GM19397 (cell line): Measurements from ENCODE around the gene GNAZ.

Source experiments
- ATAC-seq: cut with Tn5 transposase; IDR thresholded peaks from one replicate; pipeline ENCODE4 v1.9.1; 2021; ENCODE audit warnings: mild to moderate bottlenecking, moderate library complexity; ENCODE audit not compliant: unreplicated experiment

Gene GNAZ

DNA sequence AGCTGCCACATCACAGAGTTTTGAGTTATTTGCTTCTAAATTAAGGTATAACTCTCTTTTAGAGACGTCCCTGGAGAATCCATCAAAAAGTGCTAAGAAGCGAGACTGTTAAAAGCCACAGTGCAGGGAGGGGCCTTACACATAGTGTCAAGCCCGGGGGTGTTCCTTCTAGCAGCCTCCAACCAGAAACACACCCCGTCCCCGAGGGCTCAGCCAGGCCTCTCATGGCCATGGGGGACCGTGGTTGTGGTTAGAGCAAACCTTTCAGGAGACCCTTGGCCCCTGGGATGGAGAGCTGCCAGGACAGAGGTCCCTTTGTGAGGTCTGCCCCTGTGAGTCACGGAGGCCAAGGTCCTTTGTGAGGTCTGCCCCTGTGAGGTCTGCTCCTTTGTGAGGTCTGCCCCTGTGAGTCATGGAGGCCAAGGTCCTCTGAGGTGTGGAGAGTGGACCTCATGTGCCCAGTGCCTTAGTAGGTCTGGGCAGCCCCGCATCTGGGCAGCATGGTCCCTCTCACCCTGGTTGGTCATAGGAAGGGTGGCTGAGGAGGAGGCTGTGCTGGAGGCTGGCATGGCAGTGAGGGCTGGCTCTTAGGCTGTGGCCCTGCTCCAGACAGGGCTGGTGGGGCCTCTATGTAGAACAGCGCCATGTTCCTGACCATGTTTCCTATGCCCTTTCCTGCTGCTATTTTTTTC is 5.4 kb downstream of the GNAZ start:
- ATAC-seq, result no peak

DNA sequence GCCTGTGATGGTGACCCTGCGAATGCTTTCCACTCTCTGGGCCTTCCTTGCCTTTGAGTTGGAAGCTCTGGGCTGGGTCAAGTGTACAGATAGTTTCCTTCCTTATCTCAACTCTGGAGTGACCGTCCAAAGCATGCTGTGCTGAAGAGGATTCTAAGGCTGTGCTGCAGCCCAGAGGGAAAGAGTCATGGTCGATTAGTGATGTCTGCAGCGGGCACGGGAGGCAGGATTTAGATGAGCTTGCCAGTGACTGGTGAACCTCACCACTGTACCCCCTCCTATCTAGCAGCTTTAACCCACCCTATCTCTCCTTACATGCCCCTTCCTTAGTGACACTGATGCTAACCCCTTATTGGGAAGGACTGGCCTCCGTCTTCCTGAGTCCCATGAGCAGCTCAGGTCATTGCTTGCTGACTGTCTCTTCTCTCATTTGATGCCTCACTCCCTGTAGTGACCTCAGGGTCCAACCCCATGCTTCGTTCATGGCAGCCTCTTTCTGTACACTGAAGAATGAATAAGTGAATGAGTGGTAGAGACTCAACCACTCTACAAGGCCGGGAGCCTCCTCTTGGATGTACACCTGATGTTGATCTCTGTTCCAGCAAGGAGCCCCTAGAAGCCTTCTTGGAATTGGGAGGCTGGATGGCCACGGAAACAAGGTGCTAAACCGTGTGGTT is 6.7 kb downstream of the GNAZ start:
- ATAC-seq, result no peak

DNA sequence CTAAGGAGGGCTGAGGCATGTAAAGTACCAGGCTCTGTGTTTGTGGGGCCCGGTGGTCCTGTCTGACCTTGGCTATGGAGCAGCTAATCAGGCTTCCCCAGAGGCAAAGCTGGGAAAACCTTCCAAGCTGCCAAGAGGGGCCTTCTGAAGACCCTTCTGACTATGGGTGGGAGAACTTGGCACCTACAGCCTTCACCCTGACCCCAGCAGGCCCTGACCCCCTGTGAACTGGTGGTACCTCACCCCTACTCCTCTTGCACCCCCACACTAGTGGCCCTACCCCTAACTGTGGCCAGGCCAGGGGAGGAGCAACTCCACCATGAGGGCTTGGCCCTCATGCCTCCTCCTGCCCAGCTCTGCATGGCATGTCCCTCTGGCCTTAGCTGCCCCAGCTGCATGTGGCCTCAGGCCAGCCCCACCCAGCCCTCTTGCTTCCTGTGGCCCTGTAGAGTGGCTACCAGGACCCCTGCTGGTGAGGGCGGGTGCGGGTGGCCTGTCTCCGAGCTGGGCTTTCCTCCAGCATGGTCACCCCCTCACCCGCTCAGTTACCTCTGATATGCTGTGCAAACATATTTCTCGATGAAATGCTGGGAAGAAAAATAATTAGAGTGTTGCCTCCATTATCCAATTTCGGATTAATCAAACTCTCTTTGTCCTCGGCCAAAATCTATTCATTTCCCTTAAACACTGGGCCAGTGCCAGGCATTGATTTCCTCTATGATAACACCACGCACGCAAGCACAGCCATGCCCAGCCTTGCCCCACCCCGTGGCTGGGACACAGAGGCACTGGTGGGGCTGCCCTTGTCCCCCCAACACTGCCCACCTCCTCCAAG is 7.5 kb downstream of the GNAZ start:
- ATAC-seq, result no peak

DNA sequence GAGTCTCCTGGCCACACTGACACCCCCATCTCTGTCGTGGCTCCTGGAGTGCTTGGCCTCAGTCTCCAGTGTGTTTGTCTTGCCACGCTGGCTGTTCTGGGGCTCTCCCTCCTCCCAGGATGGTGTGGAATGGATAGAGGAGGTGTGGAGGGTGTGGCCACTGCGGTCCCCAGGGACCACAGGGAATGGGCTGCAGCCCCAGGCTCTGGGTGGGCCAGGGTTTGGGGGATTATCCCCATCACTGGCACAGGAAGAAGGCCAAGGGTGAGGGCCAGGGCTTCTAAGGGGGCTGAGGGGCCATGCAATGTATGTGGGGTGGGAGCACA is 8.1 kb downstream of the GNAZ start:
- no peak for ATAC-seq

DNA sequence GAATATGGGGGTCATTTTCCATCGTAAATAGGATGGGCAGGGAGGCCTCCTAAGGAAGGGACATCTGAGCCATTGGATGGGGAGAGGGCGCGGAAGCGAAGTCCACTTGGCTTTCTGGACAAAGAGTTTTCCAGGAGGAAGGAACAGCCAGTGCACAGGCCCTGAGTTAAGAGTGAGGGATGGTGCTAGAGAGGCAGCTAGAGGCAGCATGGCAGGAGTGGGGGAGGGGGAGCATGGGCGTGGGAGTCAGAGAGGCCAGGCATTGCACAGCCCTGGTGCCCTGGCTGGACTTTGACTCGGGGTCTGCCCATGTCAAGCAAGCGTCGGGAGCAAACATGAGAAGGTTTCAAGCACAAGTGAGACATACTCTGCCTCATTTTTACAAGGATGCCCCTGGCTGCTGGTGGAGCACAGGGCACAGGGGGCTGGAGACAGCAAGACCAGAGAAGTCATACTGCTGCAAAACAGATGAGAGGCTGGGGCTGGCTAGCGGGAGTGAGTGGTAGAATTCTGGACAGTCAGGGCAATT is 9.0 kb downstream of the GNAZ start:
- ATAC-seq, result no peak

DNA sequence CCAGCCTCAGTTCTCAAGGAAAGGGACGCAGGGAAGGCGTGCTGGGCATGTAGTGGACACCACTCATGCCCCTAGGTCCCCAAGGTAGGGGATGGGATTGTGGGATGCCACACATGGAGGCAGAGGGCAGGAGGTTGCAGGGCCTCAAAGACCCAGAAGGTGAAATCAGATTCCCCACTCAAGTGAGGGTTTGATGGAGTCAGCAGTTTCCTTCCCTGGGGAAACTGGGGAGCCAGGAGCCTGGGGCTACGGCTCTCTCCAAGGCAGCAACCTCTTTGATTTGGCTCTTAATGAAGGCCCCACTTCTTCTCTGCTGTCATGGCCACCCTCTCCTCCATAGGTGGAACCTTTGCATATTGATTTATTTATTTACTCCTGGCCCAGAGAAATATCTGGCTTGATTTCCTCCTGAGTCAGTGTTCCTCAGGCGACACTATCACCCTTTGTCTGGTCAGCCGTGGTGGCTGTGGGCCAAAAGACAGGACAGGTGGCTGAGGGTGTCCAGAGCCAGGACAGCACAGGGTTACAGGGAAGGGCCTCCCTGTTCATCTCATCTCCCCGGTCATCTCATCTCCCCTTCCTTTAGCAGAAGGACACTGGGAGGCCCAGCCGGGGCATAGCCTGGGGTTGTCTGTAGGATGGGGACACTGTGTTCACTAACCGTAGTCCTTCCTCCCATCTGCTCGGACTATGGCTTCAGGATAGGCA is 9.6 kb downstream of the GNAZ start:
- no peak for ATAC-seq

DNA sequence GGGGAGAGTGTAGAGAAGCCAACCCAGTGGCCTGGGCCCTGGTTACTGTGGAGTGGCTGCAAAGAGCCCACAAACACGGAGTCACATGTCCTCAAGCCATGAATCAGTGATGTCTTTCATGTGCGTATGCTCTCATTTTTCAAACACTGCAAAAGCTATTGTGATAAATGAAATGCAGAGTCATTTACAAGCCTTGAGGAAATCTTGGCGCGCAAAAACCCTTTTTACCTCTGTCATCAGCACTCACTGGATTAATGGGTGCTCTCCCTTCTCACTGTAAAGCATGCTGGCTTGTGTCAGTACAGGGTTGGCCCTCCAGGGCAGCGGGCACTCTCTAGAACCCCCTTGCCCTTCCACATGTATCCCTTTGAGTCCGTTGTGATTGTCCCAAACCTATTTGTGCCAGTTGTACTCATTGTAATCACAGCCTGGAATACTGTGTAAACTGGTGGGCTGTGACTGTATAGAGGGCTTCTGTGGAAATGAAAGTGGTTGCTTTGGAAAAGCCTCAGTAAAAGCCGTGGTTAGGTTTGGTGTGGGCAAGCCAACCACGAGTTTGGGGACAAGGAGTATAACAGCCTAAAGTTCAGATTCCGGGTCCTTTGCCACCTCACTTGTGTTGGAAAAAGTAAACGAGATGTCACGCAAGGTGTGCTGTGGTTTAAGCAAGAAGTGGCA is 10.4 kb downstream of the GNAZ start:
- no peak for ATAC-seq

DNA sequence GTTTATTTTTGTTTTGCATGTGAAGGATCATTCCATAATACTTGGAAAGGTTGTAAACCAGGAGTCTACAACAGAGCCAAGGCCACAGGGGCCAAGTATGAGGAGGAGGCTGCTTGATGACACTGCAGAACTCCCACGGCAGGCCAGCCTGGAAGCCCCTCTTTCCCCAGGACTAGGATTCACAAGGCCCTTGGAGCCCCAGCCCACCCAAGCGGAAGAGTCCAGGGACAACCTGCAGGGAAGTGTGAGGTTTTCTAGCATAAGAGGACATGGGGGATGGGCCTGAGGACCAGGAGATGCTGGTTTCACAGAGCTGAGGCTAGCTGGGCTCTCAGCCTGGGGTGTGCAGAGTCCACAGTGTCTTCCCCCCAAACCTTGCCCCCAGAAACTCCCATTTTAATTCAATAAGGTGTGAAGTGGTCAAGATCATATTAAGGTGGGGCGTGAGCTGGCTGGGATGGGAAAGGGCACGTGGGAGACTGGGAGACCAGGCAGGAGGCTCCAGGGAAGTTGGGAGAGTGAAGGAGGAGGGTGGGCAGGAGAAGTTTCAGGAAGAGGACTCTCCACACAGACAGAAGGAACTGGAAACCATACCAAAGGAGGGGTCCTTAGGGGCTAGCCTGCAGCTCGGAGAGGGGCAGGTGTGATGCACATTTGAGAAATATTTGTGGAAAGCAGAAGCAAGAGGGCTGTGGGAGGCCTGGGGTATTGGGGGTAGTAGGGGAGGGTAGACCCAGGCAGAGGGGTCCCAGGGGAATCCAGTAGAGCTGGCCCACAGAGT is 12.4 kb downstream of the GNAZ start:
- no peak for ATAC-seq

DNA sequence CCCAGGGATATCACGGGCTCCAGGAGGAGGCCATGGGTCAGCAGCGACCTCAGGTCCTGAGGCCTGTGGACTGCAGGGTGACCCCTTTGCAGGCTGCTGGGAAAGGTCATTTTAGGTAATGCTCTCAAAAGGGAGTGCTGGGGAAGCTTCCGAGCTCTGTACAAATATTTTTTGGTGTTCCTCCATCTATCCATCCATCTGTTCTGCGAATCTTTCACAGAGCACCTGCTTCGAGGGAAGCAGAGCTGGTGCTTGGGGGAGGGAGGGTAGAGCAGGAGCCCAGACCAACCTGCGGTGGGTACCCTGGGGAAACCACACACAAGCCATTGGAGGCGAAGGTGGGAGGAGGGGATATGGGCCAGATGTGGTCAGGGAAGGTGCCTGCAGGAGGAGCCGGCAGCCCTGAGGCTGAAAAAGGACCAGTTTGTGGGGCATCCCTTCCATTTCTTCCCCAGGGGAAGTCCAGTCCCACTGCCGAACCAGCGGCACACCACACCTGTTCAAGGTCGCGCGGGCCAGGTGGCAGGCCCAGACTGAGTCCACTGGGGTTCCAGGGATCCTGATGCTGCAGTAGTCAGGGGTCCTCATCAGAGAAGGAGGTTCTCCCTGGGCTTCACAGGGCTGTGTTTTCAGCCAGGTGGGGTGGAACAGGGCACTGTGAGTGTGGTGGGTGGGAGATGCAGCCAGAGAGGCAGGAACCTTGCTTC is 13.1 kb downstream of the GNAZ start:
- ATAC-seq, result no peak

DNA sequence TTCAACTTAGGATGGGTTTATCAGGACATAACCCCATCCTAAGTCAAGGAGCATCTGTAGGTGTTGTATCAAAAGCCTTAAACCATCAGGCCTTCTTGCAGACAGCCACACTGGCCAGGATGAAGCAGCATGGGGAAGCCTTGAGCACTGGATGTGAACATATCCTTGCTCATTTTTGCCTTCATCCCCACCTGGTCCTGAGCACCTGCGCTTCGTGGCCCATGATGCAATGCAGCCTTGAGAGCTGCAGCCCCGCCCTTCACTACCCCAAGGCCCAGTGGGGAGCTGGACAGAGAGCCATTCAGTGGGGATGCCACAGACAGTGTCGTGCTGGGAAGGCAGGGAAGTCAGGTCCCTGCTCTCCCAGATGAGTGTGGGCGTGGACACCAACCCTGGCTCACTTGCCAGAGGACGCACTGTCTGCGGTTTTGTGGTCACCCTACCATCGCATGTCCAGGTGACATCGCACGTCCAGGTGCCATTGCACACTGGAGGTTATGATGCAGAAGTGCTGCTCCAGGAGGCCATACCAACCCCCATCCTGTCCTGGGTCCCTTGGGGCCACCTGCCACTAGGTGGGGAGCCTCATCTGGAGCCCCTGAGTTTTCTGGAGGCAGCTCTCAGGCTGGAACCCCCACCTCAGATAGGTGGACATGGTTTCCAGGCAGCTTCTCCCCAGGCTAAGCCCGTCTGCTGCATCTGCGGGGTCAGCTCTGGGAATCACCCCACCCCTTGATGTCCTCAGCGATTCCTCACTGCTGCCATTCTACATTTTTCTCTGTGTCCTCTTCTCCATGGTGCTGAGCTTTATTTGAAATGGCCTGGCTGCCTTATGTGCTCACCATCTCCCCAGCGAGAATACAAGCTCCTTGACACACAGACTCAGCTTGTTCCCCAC is 14.4 kb downstream of the GNAZ start:
- no peak for ATAC-seq

DNA sequence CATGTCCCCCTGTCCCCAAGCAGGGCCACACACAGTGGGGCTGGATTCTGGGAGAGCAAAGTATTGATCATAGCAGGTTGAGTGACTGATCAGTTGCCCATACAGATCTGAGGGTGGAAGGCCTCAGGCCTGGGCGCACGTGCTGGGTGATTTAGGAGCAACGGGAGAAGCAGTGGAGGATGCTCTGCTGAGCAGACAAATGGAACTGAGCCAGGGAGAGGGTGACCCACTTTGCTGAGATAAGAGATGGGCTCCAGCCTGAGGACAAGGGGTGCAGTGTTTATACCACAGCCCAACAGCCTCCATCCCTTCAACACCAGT is 15.0 kb downstream of the GNAZ start:
- ATAC-seq, result no peak

DNA sequence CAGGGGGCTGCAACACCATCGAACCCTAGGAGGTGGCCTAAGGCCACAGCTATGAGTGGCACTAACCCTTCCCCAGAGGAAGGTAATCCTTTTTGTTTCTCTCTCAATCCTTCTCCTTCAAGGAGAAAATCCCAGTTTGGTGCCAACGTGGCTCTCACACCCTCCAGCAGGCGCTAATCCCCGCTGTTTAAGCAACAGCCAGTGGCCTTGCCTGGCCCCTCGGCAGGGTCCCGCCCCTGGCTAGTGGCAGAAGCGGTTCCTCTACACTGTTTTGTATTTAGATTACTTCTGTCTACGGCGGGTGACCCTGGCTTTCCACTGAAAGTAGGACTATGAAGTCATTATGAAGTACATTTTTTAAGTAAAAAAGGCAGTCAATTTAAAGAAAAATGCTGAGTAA is 15.5 kb downstream of the GNAZ start:
- ATAC-seq, result no peak

DNA sequence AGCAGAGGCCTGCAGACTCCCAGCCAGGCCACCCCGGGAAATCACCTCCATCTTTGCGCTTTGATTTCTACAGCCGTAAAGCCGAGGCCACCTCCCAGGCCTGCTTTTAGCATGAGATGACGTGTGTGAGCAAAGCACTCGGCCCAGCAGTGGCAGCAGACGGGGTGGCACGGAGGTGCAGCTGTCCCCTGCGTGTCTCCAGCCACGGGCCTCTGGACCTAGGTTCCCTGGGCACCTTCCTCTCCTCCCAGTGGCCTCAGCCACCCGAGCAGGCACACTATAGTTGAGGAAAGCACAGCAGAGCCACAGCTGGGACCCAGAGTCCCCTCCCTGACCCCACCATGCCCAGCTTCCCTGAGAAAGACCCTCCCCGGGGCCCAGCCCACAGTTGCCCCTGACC is 15.9 kb downstream of the GNAZ start:
- ATAC-seq, result no peak

DNA sequence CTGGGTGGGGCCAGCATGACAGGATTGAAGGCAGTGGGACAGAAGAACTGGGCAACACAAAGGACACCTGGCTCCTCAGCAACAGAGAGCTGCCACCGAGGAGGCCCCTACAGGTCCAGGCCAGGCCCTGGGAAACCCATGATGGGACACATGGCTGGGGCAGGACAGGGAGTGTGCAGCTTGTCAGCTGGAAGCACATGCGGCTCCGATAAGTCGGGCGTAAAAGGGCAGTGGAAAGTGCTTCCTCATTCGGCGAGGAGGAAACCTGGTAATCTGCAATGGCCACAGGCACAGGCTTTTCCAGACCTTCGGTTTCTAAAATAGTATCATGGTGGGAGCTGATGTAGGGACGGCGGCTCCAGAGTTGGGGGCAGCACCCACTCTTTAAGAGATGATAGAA is 16.5 kb downstream of the GNAZ start:
- no peak for ATAC-seq

DNA sequence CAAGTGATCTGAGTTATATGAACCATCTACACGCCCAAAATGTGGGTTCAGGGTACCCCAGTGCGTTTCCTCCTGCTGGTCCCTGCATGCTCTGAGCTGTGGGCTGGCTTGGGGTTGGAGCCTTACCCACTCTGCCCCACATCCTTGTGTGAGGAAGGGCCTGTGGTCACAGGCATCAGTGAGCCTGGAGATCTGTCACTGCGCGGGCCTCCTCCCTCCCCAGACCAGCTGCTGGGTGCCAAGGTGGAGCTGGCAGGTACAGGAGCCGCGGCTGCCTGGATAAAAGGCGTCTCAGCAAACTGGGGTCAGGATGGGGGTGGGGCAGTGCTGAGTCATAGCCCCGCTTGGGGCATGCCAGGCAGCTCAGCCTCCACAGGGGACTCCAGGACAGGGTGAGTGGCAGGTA is 17.9 kb downstream of the GNAZ start:
- no peak for ATAC-seq

DNA sequence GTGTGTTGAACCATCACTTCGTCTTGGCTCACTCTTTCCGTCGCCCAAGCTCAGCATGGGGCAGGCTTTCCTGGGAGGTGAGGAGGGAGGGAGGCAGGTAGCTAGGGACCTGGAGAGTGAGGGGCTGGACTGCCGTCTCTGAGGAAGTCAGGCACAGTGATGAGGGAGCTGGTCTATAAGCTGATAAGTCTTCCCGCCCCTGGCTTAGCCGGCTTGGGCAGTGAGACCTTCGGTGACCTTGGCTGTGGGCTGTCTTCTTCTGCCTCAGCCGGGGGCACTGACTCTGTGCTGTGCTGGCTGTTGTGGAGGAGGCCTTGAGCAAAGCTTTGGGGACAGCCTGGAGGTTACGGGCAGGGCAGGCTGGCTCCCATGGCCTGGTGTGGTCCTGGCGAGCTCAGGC is 18.7 kb downstream of the GNAZ start:
- no peak for ATAC-seq

DNA sequence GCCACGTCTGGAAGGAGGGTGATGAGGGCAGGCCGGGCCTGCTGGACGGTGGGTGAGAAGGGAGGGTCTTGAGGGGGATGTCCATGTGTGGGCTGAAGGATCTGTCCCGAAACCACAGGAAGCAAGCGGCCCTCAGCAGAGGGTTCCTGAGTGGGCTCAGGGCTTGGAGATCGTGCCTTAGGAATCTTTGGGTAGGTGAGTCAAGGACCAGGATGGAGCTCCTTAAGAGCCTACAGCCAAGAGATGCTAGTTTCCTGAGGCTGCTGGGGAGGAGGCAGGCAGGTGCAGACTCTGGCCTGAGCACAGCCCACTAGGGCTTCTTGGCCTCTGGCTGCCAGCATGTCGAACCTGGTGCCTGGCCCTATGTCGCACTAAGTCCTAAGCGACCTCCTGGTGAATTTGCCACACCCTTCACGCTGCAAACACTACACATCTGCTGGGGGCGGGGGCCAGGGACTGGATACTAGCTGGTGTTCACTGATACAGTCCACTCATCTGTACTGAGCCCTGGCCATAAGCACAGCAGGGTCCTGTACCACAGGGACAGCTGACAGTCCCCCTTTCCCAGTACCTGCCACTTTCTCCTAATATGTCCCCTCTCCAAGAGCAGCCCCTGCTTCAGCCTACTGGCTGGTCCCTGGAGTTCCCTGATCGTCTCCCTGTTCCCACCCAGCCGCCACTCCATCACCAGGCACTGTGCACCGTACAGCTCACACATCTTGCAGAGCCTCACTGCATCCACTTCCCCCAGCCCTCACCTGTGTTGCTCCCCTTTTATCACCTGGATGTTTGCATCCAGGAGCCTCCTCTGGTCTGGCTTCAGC is 19.5 kb downstream of the GNAZ start:
- no peak for ATAC-seq

DNA sequence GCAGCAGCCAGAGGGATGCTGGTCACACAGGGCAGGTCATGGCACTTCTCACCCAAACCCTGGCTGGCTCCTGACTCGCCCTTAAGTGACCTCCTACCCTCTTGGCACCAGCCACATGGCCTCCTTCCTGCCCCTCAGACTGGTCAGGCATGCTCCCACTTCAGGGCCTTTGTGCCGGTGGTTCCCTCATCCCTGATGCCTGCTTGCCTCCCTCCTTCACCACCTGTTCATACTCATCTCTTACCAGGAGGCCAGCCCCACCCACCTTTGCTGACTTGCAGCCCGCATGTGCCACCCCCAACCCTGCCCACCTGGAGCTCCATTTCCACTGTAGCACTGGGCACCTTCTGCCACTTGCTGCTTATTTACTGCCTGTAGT is 20.1 kb downstream of the GNAZ start:
- no peak for ATAC-seq
